ENCODE data around the gene PCNX2. TPM values are rescaled to one million over a fixed set of nuclear protein-coding genes. Genes with fewer than 3 reads are reported as not detected.
A peak's percentile ranks its signal among the peaks of the same experiment; 100 is the strongest.

Gene PCNX2
- total RNA-seq, 1 donor from 2014 or later: 4.9 TPM

GRCh38 chr1:233320023-233320422 is 24.5 kb upstream of the PCNX2 start:
- no peak for DNase-seq (ENCODE audit: low read depth, low spot score)

- no peak for DNase-seq (ENCODE audit: low read depth, low spot score)
These were observed 23.7 kb upstream of the PCNX2 start for GRCh38 chr1:233319272-233319671.

GRCh38 chr1:233316473-233316872 is 20.9 kb upstream of the PCNX2 start:
- DNase-seq (ENCODE audit: low read depth, low spot score): no peak

DNA sequence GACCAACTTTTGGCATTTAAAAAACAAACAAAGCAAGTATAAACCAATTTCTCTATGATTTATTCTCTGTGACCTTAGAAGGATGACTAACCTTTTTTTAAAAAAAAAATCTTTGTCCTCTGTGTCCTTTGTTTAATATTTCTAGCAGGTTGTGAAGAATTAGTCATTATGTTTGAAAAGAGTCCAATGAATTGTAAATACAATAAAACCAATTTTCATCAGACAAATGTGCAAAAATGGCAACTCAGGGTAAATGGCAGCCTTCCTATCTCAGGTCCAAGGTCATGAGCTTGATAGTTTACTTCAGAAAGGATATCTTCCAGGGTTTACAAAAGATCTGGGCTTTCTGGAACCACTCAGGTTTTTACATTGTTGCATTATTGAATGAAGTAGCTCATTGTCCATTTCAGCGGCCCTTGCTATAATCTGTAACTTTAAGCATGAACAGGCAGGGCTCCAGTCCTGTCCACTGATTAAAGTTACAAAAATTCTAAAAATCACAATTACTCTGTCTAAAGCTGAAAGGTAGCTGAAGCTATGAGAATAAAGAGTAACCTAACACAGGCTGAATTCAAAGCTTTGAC is 20.3 kb upstream of the PCNX2 start:
- no peak for DNase-seq (ENCODE audit: low read depth, low spot score)

GRCh38 chr1:233313434-233314155 is 18.1 kb upstream of the PCNX2 start:
- no peak for DNase-seq (ENCODE audit: low read depth, low spot score)

- no peak for DNase-seq (ENCODE audit: low read depth, low spot score)
These were observed 9.1 kb upstream of the PCNX2 start for GRCh38 chr1:233304489-233305102.

- DNase-seq (ENCODE audit: low read depth, low spot score): no peak
These were observed 4.8 kb upstream of the PCNX2 start for GRCh38 chr1:233300326-233300725.

- DNase-seq (ENCODE audit: low read depth, low spot score): no peak
These were observed 3.9 kb upstream of the PCNX2 start for GRCh38 chr1:233299450-233299849.

- DNase-seq (ENCODE audit: low read depth, low spot score): no peak
These were observed 424 bp upstream of the PCNX2 start for GRCh38 chr1:233295975-233296322.

DNA sequence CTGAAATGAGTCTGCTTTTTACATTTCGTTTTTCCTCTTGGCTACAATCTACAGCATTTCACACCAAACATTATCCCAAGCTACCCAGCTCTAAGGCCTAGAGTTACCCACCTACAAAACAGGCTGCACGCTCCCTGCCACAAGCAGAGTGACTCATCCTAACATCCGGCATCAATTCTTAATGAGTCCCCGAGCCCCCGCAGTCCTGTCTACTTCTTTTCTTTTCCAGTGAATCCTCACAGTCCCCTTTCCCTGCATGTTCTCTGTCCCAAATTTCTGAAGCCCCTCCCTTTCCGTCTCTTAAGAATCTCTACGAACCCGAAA is 650 bp downstream of the PCNX2 start:
- peak; percentile 7 for DNase-seq (ENCODE audit: low read depth, low spot score)

DNA sequence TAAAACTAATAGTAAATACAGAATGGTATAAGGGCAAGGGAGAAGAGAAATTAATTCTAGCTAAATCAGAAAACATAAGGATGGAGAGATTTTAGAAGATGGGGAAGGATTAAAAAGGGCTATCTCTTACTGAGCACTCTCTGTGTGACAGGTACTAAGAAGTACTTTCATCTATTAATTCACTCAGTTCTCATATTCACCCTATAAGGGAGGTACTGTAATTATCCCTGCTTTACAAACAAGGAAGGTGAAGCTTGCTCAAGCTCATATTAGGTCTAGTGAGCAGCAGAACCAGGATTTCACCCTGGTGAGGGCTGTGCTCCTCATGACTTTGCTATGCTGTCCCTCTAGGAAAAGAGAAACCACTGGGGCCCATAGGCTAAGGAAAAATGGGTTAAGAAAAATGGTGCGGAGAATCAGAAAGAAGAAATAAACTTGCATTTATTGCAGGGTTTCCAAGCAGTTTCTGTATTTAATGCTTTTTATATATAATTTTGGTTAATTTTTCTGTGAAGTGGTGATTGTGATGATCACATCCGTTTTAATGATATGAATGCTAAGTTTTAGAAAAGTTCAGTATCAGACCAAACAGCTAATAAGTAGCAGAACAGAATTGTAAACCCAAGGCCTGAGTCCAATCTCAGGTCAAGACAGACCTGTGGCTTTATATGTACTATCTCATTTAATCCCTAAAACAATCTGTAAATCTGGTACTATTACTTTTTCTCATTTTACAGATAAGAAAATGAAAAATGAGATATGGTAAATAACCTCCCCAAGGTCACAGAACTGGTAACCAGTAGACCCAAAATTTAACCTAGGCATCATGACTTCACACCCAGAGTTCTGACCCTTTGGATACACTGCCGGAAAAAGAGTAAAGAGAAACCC is 1.7 kb downstream of the PCNX2 start:
- no peak for DNase-seq (ENCODE audit: low read depth, low spot score)

DNA sequence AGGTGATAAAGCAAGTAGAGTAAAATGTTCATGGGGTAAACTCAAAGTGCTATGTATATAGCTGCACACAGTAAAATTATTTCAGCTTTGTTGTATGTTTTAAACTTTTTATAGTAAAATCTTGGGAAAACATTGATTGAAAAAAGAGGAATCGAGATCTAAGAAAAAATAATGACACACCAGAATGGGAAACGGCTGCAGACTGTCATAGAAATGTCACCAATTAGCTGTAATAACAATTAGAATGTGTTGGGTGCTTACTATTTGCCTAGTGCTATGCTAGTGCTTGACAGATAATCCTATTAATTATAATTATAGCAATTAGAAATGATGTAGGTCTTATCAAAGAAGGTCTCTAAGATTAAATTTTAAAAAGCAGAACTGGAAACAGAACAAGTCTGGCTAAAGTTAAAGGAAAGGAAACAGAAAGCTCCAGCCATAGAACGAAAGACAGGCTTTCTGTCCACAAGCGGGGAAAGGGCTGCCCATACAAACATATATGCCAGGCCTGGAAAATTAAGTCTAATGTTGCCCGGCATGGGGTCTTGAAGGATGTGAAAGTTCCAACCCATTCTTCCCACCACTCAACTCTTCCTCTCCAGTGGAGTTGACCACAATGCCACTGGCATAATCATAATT is 5.0 kb downstream of the PCNX2 start:
- no peak for DNase-seq (ENCODE audit: low read depth, low spot score)

GRCh38 chr1:233289676-233290075 is 5.8 kb downstream of the PCNX2 start:
- DNase-seq (ENCODE audit: low read depth, low spot score): no peak

DNA sequence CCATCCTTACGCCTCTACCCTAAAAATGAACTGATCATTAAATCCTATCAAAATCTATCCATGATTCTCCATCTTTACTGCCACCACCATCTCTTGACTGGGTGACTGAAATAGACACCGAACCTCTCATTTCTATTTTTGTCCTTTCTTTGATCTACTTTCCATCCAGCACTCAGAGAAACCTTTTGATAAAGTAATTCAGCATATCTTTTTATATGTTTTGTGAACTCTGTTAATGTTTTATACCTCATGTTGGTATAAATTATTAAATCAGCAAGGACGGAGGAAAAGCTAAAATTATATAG is 13.0 kb downstream of the PCNX2 start:
- no peak for DNase-seq (ENCODE audit: low read depth, low spot score)

DNA sequence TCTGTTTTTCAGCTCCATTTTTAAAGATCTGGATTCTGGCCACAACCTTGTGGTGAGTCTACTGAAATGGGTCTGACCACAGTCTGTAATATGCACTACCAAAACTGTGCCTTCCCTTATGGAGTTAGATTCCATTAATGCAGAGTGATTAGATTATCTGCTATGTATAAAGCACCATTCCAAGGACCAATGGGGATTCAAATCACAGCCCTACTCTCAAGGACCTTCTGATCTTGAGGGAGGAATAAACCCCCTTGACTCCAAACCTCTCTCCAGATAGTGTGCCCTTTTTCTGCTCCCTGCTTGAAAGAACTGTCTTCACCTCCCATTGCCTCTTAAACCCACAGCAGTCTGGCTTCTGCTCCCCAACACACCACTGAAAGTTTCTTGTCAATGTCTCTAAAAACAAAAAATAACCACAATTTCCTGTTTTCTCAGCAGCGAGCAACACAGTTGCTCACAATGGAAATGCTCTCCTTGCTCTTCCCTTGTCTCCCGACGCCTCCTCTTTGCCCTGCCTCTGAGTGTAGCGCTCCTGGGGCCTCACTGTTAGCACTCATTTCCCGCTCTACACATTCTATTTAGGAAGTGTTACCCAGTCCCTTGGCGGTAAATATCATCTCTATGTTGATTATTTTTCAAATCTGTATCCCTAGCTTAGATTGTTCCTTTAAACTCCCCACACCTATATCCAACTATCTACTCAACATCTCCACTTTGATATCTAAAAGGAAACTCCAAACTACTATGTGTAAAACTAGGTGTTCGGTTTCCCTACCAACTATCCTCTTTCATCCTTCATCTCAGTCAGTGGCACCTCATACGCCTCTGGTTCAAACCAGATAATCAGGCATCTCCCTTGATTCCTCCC is 13.6 kb downstream of the PCNX2 start:
- DNase-seq (ENCODE audit: low read depth, low spot score): no peak

- no peak for DNase-seq (ENCODE audit: low read depth, low spot score)
These were observed 15.6 kb downstream of the PCNX2 start for GRCh38 chr1:233279971-233280370.

DNA sequence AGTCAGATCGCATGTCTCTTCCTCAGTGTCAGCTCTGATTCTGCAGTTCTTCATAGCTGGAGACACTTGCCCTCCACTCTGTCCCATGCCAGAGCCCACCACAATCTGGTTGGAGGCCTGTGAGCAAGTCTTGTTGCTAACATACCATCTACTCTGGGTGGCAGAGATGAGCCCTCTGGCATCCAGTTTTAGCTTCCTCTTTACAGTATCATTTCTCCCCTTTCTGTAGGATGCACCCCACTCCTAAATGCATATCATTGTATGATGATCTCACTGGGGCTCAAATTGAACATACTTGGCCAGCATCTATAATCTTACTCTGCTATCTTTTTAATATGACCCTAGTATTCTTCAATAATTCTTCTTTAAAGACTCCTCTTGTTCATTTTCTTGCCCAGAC is 16.9 kb downstream of the PCNX2 start:
- DNase-seq (ENCODE audit: low read depth, low spot score): no peak

DNA sequence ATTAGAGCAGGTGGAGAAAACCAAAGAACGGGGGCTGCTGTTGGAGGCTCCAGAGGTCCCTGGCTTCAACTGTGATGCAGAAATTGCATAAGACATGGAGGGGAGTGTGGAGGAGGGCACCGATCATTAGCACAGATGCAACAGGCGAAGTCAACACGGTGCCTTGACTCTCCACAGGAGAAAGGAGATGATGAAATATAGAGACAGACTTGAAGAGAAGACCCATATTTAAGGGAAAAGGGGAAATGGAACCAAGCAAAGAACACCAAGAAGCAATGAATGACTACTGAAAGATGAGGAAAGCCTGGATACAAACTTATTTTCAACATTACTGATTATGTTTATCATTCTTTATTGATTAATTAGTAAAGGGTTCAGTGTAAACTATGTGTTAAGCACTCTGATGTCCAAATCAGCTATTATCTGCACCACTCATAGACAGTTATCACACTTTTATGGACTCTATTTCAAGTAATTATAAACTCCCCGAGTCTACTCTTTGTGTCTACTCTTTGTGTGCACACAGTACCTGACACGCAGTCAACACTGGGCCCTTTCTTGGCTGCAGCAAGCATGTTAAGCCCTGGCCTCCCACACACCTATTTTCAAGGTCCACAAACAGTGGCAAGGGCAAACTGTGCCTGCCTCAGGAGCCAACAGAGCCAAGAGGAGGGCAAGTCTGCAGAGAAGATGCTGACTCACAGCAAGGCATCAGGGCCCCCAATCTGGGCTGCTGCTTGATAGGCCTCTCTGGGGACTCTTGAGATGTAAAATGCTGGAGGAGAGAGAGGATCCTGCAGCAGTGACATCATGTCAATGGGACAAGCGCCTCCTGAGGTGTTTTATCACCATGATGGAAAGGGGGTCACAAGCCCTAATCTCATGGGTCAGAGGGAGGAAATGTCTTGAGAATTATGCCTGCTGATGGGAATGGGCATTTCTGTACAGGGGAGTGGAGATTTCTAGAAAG is 17.6 kb downstream of the PCNX2 start:
- DNase-seq (ENCODE audit: low read depth, low spot score): no peak

DNA sequence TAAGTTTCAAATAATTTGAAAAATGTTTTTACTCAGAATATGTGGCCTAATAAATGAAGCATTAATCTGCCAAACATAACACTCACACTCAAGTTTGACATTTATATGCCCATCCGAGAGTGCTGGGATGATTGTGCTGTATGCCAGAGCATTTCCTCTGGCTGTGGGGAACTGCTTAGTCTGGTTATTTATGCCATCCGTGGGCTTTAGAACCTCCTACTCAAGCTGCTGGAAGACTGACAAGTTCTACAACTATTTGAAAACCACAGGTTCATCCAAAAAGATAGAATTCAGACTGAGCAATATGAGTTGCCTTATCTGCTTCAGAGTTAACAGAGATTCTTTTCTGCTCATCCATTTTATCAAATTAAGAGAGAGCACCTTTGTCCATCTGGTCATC is 25.9 kb downstream of the PCNX2 start:
- no peak for DNase-seq (ENCODE audit: low read depth, low spot score)
